HG02870 (cell line): ENCODE data around the gene SSC5D.
"Not testable (repeated sequence)": the region's sequence is repeated elsewhere in the genome, so short reads cannot be mapped to it uniquely, and the experiment has no call there.

Source experiments
- ATAC-seq: cut with Tn5 transposase; IDR thresholded peaks from one replicate; pipeline ENCODE4 v1.9.1; 2021; ENCODE audit warnings: mild to moderate bottlenecking, moderate library complexity; ENCODE audit not compliant: unreplicated experiment

Gene SSC5D

DNA sequence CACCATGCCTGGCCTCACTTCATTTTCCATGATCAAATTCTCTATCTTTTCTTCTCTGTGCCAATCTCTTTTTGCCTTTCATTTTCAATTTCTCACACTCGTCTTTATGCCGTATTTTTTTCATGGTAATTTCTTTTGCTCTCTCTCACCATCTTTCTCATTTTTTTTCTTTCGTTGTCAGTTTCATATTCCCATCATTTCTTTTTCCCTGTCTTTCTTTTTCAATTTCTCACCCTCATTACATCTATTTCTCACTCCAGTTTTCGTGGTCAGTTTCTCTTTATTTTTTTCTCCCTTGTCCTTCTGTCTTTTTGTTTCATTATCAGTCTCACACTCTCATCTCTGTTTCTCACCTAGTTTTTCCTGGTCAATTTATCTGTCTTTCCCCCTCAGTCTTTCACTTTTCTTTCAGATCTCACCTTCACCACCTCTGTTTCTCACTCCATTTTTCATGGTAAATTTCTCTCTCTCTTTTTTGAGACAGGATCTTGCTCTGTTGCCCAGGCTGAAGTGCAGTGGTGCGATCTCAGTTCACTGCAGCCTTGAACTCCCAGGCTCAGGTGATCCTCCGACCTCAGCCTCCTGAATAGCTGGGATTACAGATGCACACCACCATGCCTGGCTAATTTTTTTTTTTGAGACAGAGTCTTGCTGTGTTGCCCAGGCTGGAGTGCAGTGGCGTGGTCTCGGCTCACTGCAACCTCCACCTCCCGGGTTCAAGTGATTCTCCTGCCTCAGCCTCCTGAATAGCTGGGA is 14.1 kb downstream of the SSC5D start:
- ATAC-seq = no peak

DNA sequence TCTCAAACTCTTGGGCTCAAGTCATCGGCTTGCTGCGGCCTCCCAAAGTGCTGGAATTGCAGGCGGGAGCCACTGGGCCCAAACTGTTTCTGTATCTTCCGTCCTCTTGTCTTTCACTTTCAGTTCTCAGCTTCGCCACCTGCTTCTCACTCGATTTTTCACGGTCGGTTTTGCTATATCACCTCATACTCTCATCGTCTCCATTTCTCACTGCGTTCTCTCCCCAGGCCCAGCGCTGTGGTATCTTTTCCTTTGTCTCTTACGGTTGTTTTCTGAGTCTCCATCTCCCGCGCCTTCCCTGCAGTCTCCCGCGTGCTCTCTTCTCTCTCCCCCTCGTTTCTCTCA is 14.9 kb downstream of the SSC5D start:
- ATAC-seq = no peak

GRCh38 chr19:55503502-55504251 is 15.4 kb downstream of the SSC5D start:
- ATAC-seq = peak; percentile 94

DNA sequence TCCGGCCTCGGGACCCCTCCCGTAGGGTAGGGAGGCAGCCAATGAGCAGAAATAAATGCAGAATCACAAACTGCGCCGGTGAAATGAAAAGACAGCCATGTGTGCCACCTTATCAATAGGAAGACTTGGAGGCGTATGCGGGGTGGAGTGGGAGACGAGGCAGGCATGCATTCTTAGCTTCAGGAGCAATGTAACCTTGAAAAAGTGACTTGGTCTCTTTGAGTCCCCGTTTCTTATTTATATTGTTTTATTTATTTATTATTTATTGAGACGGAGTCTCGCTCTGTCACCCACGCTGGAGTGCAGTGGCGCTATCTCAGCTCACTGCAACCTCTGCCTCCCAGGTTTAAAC is 16.0 kb downstream of the SSC5D start:
- no peak for ATAC-seq

- no peak for ATAC-seq
These were observed 16.7 kb downstream of the SSC5D start for GRCh38 chr19:55504981-55505380.

- no peak for ATAC-seq
These were observed 19.9 kb downstream of the SSC5D start for GRCh38 chr19:55508120-55508519.

GRCh38 chr19:55516878-55517620 is 28.8 kb downstream of the SSC5D start:
- peak; percentile 99 for ATAC-seq

GRCh38 chr19:55519451-55520311 is 31.4 kb downstream of the SSC5D start:
- no peak for ATAC-seq

DNA sequence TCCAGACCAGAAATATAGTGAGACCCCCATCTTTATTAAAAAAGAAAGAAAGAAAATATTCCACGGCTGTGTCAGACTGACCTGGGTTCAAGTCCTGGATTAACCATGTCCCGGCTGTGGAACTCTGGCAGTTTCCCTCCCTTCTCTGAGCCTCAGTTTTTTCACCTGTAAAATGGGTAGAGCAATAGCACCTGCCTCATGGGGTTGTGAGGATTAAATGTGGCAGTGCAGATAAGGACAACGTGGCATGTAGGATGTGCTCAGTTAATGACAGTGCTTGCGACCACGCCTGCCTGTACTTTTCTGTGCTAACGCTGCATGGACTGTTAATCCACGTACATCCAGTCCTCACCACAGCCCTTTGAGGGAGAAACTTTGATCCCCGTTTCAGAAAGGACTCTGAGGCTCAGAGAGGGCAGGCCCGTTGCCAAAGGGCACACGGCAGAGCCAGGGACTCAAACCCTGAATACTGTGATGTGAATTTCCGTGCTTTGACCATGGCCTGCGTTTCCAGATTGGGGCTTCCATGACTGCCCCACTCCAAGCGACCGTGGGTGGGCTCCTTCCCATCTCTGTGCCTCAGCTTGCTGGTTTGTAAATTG is 32.6 kb downstream of the SSC5D start:
- no peak for ATAC-seq

DNA sequence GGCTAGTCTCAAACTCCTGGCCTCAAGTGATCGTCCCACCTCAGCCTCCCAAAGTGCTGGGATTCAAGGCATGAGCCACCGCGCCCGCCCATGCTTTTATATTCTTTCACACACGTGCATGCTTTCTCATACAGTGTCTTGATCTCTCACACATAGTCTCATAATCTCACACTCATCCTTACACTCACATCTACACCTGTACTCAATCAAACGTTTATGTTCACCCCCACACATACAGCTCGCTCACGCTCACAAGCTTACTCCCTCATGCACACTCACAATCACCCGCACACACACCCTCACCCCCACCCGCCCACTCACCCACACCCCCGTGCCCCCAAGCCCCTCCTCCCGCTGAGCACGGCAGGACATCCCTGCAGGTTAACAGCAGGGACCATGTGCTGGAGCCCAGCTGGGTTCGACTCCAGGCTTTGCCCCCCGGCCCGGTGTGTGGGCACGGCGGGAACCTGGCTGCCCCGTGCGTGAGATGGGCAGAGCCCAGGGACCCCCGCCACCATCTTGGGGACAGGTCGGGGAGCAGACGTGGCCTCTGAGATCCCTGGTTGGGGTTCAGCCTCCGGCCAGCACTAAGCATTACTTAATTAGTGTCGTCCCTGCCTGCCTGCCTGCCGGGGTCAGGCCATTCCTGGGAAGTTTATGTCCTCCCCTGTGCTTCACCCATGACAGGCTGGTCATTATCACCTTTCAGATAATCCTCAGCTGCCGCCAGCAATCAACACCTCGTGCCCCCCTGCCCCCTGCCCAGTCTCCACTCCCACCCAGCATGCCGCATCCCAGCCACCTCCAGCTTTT is 37.3 kb downstream of the SSC5D start:
- no peak for ATAC-seq

DNA sequence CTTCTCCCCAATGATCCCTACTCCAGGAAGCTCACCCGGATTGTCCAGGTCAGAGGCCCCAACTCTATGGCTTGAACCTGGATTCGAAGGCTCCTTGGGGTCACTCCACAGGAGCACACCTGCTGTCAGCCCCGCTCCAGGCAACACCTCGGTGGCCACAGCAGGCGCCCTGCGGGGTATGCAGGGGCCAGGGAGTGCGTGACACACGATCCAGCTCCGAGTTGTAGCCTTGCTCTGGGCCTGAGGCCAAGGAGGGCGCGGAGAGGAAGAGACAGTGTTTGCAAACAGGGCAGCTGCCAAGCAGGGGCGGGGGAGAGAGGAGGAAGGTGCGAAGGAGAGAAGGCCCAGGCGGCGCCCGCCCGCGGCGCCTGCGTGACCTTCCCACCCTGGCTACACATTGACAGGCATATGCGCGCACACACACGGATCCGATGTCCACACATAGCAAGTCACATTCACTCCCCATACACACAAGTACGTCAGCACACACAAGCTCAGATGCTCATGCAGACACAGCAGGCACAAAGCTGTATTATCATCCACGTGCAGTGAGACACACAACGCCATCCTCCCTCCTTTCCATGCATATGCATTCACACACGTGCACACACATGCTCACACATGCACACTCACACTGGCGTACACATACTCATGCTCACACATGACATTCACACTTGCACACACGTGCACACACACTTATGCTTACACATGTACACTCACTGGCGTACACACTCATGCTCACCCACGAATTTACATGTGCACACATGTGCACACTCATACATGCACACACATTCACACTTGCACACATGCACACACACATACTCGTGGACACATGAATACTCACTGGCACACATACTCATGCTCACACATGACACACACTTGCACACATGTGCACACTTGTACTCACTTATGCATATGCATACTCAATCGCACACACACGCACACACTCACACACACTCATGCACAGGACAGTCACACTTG is 38.3 kb downstream of the SSC5D start:
- no peak for ATAC-seq

DNA sequence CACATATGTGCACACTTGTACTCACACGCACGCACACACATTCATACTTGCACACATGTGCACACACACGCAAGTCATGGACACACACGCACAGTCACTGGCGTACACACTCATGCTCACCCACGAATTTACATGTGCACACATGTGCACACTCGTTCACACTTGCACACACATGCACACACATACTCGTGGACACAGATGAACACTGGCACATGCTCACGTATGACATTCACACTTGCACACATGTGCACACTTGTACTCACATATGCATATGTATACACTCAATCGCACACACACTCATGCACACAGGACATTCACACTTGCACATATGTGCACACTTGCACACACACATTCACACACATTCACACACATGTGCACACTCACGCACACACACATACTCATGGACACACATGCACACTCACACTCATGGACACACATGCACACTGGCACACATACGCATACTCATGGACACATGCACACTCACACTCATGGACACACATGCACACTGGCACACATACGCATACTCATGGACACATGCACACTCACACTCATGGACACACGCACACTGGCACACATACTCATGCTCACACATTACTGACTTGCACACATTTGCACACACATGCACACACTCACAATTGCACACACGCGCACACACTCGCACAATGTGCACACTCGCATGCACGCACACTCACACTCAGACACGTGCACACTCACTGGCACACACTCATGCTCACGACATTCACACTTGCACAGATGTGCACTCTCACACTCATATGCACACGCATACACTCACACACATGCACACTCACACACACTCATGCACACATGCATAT is 39.2 kb downstream of the SSC5D start:
- ATAC-seq = no peak

DNA sequence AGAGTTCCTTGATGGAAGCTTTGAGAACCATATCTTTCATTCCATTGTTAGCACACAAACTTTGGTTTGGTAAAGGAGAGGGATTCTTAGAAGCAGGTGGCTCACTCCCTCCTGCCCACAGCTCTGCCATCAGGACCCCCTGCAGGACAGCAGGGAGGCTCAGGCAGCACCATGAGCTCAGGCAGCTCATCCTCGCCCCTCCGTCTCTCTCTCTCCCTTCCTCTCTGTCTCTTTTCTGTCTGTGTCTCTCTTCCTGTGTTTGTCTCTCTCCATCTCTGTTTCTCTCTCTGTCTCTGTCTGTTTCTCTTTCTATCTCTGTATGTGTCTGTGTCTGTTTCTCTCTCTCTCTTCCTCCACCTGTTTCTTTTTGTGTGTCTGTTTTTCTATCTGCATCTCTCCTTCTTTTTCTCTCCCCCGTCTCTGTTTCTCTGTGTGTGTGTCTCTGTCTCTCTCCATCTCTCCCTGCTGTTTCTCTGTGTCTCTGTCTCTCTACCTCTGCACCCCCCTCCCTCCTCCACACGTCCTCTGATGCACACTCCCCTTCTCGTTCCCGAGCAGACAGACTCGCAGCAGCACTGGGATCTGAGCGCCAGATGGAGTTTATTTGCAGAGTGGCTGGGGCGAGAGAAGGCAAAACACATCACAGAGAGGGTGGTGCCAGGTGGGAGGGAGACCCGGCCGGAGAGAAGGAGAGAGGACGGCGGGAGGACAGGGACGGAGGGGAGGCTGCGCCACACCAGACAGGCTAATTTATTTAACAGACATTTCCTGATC is 40.0 kb downstream of the SSC5D start:
- no peak for ATAC-seq

DNA sequence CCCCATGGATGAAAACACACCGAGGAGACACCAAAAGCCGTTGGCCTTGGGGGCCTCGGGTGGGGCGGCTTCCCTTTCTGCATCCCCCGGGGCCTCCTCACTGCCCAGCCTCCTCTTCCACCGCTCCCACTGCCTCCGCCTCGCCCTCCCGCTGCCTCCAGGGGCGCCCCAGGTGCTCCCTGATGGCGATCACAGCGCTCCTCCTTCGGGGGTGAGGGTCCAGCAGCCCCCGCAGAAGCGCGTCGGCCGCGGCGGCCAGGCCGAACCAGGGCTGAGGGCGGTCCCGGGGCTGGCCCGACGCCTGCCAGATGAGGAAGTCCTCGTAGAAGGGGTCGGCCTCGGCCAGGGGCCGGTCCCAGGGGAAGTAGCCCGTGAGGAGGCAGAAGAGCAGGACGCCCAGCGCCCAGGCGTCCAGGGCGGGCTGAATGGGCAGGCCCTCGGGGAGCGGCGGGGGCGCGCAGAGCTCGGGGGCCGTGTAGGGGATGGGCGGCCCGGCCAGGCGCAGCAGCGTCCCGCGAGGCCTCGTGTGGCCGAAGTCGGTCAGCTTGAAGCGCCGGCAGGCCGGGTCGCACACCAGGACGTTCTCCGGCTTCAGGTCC is 41.5 kb downstream of the SSC5D start:
- no peak for ATAC-seq

DNA sequence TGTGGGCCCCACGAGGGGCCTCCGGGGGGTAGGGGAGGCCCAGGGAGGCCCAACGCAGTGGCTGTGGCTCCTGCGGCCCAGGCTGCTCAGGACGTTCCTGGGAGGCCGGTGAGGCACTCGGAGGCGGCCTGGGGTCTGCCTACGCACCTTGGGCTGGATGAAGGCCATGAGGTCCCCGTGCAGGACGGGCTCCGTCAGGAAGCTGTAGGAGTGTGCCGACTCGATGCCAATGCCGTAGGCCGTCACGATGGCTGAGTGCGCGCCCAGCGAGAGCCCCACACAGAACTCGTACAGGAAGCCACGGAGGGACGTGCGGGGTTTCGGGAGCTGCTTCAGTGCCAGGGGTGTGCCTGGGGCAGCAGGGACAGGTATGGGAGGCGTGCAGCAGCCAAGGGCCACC is 42.8 kb downstream of the SSC5D start:
- no peak for ATAC-seq

GRCh38 chr19:55534280-55534679 is 46.0 kb downstream of the SSC5D start:
- not testable (repeated sequence) for ATAC-seq
